Stimulated activated CD8-positive, alpha-beta memory T cell treated with anti-CD3 and anti-CD28 coated beads, Interleukin-7, amount 100 ng/mL, for 48 hours (primary cell): ENCODE results near the gene PAQR7.

Experiments used
- DNase-seq, 2 donors: peaks; one replicate each; pipeline ENCODE4 v3.0.0-alpha.2; 2020; ENCODE audit warnings: low read depth in 1 of 2; ENCODE audit errors: extremely low read depth in 1 of 2

PAQR7 gene

GRCh38 chr1:25819491-25820246, 55.8 kb downstream of the PAQR7 start, which contains the start of gene MTFR1L:
MTFR1L (plus strand) TSS chr1:25819954; CDS start chr1:25823105, 3,151 bp downstream.
- DNase-seq: peak; percentile 84 to 92

- no peak for DNase-seq
Observed at GRCh38 chr1:25818569-25818968, 56.9 kb downstream of the PAQR7 start.

- no peak for DNase-seq
Observed at GRCh38 chr1:25817840-25818501, 57.5 kb downstream of the PAQR7 start.

GRCh38 chr1:25816112-25816718, 59.3 kb downstream of the PAQR7 start:
- DNase-seq: no peak

- DNase-seq: no peak
Observed at GRCh38 chr1:25815208-25816111, 60.0 kb downstream of the PAQR7 start.

- no peak for DNase-seq
Observed at GRCh38 chr1:25814549-25815087, 60.9 kb downstream of the PAQR7 start.

- DNase-seq: no peak
Observed at GRCh38 chr1:25813734-25814471, 61.6 kb downstream of the PAQR7 start.

- no peak for DNase-seq
Observed at GRCh38 chr1:25813071-25813733, 62.3 kb downstream of the PAQR7 start.
